Naive B cell (primary cell): ENCODE measurements around the gene XRCC6. TPM values are rescaled to one million over a fixed set of nuclear protein-coding genes. Genes with fewer than 3 reads are reported as not detected.
"Not testable (repeated sequence)": the region's sequence is repeated elsewhere in the genome, so short reads cannot be mapped to it uniquely, and the experiment has no call there.

Source experiments
- ATAC-seq, 2 donors: fragments of 150-1000 bp; cut with Tn5 transposase; 2 replicates each; pipeline ENCODE4 v1.10.0; 2021; ENCODE audit warnings: low read depth in 2 of 2, mild to moderate bottlenecking in 2 of 2, moderate library complexity in 2 of 2
- DNase-seq: peaks from one replicate; pipeline ENCODE4 v3.0.0; 2022
- H3K27ac Mint-ChIP-seq, 6 donors: one replicate each; pipeline ENCODE4 v1.8.0; 2020 to 2022; ENCODE audit warnings: mild to moderate bottlenecking in 6 of 6, mixed read lengths in 6 of 6, moderate library complexity in 5 of 6, inconsistent platforms in 2 of 6
- H3K27me3 Mint-ChIP-seq, 3 donors: one replicate each; pipeline ENCODE4 v1.8.0; 2021 to 2022; ENCODE audit warnings: mixed read lengths in 3 of 3, mild to moderate bottlenecking in 1 of 3
- H3K36me3 Mint-ChIP-seq, 2 donors: one replicate each; pipeline ENCODE4 v1.8.0; 2020 to 2022; ENCODE audit warnings: mixed read lengths in 2 of 2, inconsistent platforms in 1 of 2, mild to moderate bottlenecking in 1 of 2
- H3K4me1 Mint-ChIP-seq, 3 donors: one replicate each; pipeline ENCODE4 v1.8.0; 2020 to 2022; ENCODE audit warnings: mixed read lengths in 3 of 3, inconsistent platforms in 1 of 3, mild to moderate bottlenecking in 1 of 3, moderate library complexity in 1 of 3
- H3K4me3 Mint-ChIP-seq, 8 donors: one replicate each; pipeline ENCODE4 v1.8.0; 2020 to 2022; ENCODE audit warnings: mild to moderate bottlenecking in 8 of 8, mixed read lengths in 8 of 8, moderate library complexity in 8 of 8, inconsistent platforms in 2 of 8
- H3K9me3 Mint-ChIP-seq, 7 donors: one replicate each; pipeline ENCODE4 v1.8.0; 2020 to 2022; ENCODE audit warnings: mixed read lengths in 7 of 7, mild to moderate bottlenecking in 5 of 7, inconsistent platforms in 2 of 7, moderate library complexity in 1 of 7
- polyA plus RNA-seq, 6 donors: library from polyadenylated mRNA; unstranded; fragments of 300-500 nt; fragmentation: Illumina TruSeq; gene quantifications; one replicate each; pipeline ENCODE4 v1.2.3, GENCODE V29; 2021; ENCODE audit warnings: low read depth in 6 of 6

The XRCC6 gene
- polyA plus RNA-seq, 6 donors from 2014 or later: 407 to 580 (median 420) TPM

DNA sequence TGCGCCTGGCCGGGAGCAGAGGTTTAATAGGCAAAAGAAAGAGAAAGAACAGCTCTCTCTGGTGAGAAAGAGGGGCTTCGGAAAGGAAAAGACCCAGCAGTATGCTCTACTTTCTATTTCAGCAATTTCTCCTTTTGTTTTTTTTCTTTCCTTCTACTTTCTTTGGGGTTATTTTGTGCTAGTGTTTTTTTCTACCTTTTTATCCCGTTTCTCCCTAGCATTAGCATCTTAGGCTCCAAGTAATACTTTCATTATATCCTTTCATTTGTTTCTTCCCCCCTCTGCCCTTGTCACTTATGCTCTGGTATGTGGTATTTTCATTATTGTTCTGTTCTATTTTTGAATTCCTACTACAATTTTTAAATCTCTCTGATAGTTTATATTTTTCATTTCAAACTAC lies 63.1 kb downstream of the XRCC6 start:
- no peak for DNase-seq
- no peak for ATAC-seq
- Mint-ChIP-seq H3K9me3 (no peaks in the 10 kb centered on the region), H3K4me3 (peak overlapping the region in 2 of 8 donors; percentile 22 to 99), H3K27ac (peak overlapping the region in 3 of 6 donors; percentile 44 to 99 (median 60)), H3K4me1 (peaks cover 24 to 56% (median 42%) of the 10 kb centered on the region in 3 donors), H3K27me3 (no peaks in the 10 kb centered on the region), H3K36me3 (peaks cover 4 to 7% of the 10 kb centered on the region in 2 donors)

DNA sequence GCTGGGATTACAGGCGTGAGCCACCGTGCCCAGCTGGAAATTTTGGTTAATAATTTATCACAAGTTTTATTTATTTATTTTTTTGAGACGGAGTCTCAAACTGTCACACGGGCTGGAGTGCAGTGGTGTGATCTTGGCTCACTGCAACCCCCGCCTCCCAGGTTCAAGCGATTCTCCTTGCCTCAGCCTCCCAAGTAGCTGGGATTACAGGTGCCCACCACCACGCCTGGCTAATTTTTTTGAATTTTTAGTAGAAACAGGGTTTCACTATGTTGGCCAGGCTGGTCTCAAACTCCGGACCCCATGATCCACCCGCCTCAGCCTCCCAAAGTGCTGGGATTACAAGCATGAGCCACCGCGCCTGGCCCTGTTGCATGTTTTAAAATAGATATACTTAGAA lies 65.8 kb downstream of the XRCC6 start:
- H3K27ac Mint-ChIP-seq: peak overlapping the region in 2 of 6 donors; percentile 99
- not testable (repeated sequence) for H3K27me3 Mint-ChIP-seq, DNase-seq, H3K36me3 Mint-ChIP-seq, H3K9me3 Mint-ChIP-seq, ATAC-seq
- peaks cover 28 to 56% (median 38%) of the 10 kb centered on the region in 3 donors for H3K4me1 Mint-ChIP-seq
- H3K4me3 Mint-ChIP-seq: peak overlapping the region; percentile 29 to 99 (median 95)

GRCh38 chr22:41687901-41688364 lies 66.8 kb downstream of the XRCC6 start:
- Mint-ChIP-seq H3K4me3 (peak overlapping the region; percentile 90 to 99 (median 96)), H3K36me3 (no peaks in the 10 kb centered on the region), H3K27ac (peak overlapping the region; percentile 98 to 100 (median 99)), H3K27me3 (no peaks in the 10 kb centered on the region), H3K9me3 (no peaks in the 10 kb centered on the region), H3K4me1 (peaks cover 23 to 48% (median 31%) of the 10 kb centered on the region in 3 donors)
- DNase-seq (peak; percentile 22), ATAC-seq (peak; percentile 6 to 13)

DNA sequence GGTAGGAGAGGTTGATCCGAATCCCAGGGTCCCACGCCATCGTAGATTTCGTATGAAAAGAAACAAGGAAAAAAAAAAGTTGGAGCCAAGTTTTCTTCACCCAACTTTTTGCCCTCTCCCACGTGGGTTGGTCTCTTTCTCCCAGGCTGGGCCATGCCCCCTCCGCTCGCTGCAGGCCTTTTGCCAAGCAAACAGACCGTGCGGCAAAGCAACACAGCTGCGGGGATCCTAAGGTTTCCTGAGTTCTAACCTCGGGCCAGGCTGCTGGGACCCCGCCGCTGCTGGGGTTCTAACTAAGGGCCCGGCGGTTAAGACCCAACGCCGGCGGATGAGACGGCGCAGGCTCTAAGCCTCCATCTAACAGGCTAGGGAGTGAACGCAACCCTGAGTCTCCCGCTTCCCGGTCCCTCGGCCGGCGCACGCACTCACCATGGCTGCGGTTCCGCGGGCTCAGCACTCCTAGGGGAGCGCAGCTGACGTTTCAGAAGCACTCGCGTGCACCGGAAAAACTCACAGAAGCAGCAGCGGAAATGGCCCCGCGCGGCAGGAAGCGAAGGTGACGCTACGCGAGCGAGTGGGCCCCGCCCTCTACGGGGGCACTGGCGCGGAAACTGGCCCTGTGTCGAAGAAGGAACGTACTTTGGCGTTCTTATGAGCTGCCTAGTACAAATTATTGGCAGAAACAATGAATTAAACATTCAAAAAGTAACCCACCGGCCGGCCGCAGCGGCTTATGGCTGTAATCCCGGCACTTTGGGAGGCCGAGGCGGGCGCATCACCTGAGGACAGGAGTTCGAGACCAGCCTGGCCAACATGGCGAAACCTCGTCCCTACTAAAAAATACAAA lies 67.5 kb downstream of the XRCC6 start, which contains the start of gene SNU13:
TSS of gene SNU13 (minus strand) at position 503 of the 847 bp plus-strand sequence. CDS start at position 432, 71 bp downstream.
- Mint-ChIP-seq H3K4me3 (peak within 1 kb of the TSS; percentile 90 to 99 (median 96)), H3K9me3 (no peaks in the 10 kb centered on the region), H3K36me3 (no peaks in the 10 kb centered on the region), H3K27ac (peak within 1 kb of the TSS; percentile 98 to 100 (median 99)), H3K4me1 (peaks cover 23 to 46% (median 31%) of the 10 kb centered on the region in 3 donors), H3K27me3 (no peaks in the 10 kb centered on the region)
- DNase-seq: peak; percentile 94
- peak; percentile 94 to 95 for ATAC-seq

DNA sequence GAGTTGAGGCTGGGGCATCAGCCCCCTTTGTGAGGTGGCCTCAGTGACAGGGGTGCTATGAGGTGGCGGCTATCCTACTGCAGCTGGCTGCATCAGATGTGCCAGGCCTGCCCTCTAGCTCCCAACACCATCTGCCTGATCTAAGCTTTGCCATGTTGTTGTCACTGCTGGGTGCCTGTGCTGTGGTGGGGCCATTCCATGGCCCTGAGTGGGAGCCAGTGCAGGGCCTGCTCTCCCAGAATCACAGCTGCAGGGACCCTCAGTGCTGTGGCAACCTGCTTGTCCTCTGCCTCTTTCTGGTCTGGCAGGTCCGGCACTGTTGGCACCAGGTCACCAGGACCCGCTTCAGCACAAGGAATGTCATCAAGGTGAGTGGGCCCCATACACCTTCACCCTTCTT lies 69.4 kb downstream of the XRCC6 start:
- Mint-ChIP-seq H3K27me3 (no peaks in the 10 kb centered on the region), H3K4me3 (peak overlapping the region in 5 of 8 donors; percentile 6 to 99 (median 47)), H3K9me3 (no peaks in the 10 kb centered on the region), H3K36me3 (no peaks in the 10 kb centered on the region), H3K4me1 (peaks cover 23 to 42% (median 25%) of the 10 kb centered on the region in 3 donors), H3K27ac (peak overlapping the region; percentile 95 to 99 (median 99))
- ATAC-seq (no peak), DNase-seq (no peak)

DNA sequence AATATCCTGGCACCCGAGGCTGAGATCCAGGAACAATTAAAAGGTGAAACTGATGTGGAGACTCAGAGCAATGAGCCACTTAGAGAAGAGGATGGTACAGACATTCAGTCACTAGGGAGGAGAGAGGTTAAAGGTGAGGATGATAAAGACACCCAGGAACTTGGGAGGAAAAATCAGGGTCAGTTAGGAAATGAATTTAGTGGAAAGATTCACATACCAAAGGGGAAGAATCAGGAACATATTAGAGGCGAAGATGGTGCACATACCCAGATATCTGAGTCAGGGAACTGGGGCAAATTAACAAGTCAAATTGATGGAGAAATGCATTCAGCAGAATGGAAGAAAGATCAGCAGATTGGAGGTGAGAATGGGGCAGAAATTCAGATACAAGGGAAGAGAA lies 74.1 kb downstream of the XRCC6 start:
- DNase-seq: no peak
- H3K4me1 Mint-ChIP-seq: peaks cover 17 to 29% (median 24%) of the 10 kb centered on the region in 3 donors
- ATAC-seq: no peak
- no peak overlapping the region for H3K4me3 Mint-ChIP-seq
- H3K36me3 Mint-ChIP-seq: no peaks in the 10 kb centered on the region
- no peaks in the 10 kb centered on the region for H3K9me3 Mint-ChIP-seq
- H3K27me3 Mint-ChIP-seq: no peaks in the 10 kb centered on the region
- no peak overlapping the region for H3K27ac Mint-ChIP-seq

- no peaks in the 10 kb centered on the region for H3K27me3 Mint-ChIP-seq
- H3K27ac Mint-ChIP-seq: peak overlapping the region in 5 of 6 donors; percentile 53 to 86 (median 83)
- H3K9me3 Mint-ChIP-seq: no peaks in the 10 kb centered on the region
- ATAC-seq (no peak), DNase-seq (no peak)
- H3K4me3 Mint-ChIP-seq: peak overlapping the region in 3 of 8 donors; percentile 45 to 55 (median 47)
- peaks cover 12 to 18% (median 14%) of the 10 kb centered on the region in 3 donors for H3K4me1 Mint-ChIP-seq
- no peaks in the 10 kb centered on the region for H3K36me3 Mint-ChIP-seq
Observed at GRCh38 chr22:41696703-41697102, 75.6 kb downstream of the XRCC6 start.

GRCh38 chr22:41697126-41697775 lies 76.2 kb downstream of the XRCC6 start:
- ATAC-seq (peak; percentile 79 to 82), DNase-seq (peak; percentile 85)
- Mint-ChIP-seq H3K36me3 (no peaks in the 10 kb centered on the region), H3K27me3 (no peaks in the 10 kb centered on the region), H3K4me3 (peak overlapping the region; percentile 45 to 90 (median 58)), H3K4me1 (peaks cover 12 to 18% (median 14%) of the 10 kb centered on the region in 3 donors), H3K27ac (peak overlapping the region in 5 of 6 donors; percentile 53 to 86 (median 83)), H3K9me3 (no peaks in the 10 kb centered on the region)

- no peaks in the 10 kb centered on the region for H3K27me3 Mint-ChIP-seq
Observed at GRCh38 chr22:41699264-41700107, 78.4 kb downstream of the XRCC6 start, which contains the start of gene MEI1. Gene MEI1, plus strand, starts transcription at chr22:41699503. Its CDS starts 36 bp downstream, at chr22:41699539.

GRCh38 chr22:41700108-41700364 lies 78.9 kb downstream of the XRCC6 start:
- H3K27me3 Mint-ChIP-seq: no peaks in the 10 kb centered on the region
- no peaks in the 10 kb centered on the region for H3K9me3 Mint-ChIP-seq
- no peaks in the 10 kb centered on the region for H3K36me3 Mint-ChIP-seq
- peaks cover 12 to 18% (median 14%) of the 10 kb centered on the region in 3 donors for H3K4me1 Mint-ChIP-seq
- ATAC-seq (no peak), DNase-seq (no peak)
- H3K4me3 Mint-ChIP-seq: no peak overlapping the region
- peak overlapping the region in 1 of 6 donors; percentile 72 for H3K27ac Mint-ChIP-seq

More at GRCh38 chr22:41699264-41700107, 78.4 kb downstream of the XRCC6 start, which contains the start of gene MEI1:
- ATAC-seq (peak; percentile 70 to 76), DNase-seq (peak; percentile 84)
- Mint-ChIP-seq H3K36me3 (no peaks in the 10 kb centered on the region), H3K4me1 (peaks cover 12 to 18% (median 14%) of the 10 kb centered on the region in 3 donors), H3K27ac (peak within 1 kb of the TSS; percentile 62 to 93 (median 74)), H3K4me3 (peak within 1 kb of the TSS in 7 of 8 donors; percentile 62 to 86 (median 74)), H3K9me3 (no peaks in the 10 kb centered on the region)

GRCh38 chr22:41702763-41703162 lies 81.7 kb downstream of the XRCC6 start:
- H3K9me3 Mint-ChIP-seq: no peaks in the 10 kb centered on the region
- DNase-seq (no peak), ATAC-seq (no peak)
- H3K27me3 Mint-ChIP-seq: no peaks in the 10 kb centered on the region
- no peak overlapping the region for H3K4me3 Mint-ChIP-seq
- H3K4me1 Mint-ChIP-seq: peaks cover 5 to 9% (median 6%) of the 10 kb centered on the region in 3 donors
- H3K36me3 Mint-ChIP-seq: no peaks in the 10 kb centered on the region
- H3K27ac Mint-ChIP-seq: no peak overlapping the region

- no peak for DNase-seq
- H3K36me3 Mint-ChIP-seq: no peaks in the 10 kb centered on the region
- ATAC-seq: no peak
- H3K4me1 Mint-ChIP-seq: no peaks in the 10 kb centered on the region
- H3K4me3 Mint-ChIP-seq: no peak overlapping the region
- no peaks in the 10 kb centered on the region for H3K27me3 Mint-ChIP-seq
- H3K9me3 Mint-ChIP-seq: no peaks in the 10 kb centered on the region
- H3K27ac Mint-ChIP-seq: no peak overlapping the region
Observed at GRCh38 chr22:41709341-41709740, 88.2 kb downstream of the XRCC6 start.

- DNase-seq (no peak), ATAC-seq (no peak)
- no peak overlapping the region for H3K27ac Mint-ChIP-seq
- H3K9me3 Mint-ChIP-seq: no peaks in the 10 kb centered on the region
- H3K4me1 Mint-ChIP-seq: no peaks in the 10 kb centered on the region
- H3K27me3 Mint-ChIP-seq: peaks cover 0 to 3% (median 0%) of the 10 kb centered on the region in 3 donors
- H3K4me3 Mint-ChIP-seq: no peak overlapping the region
- H3K36me3 Mint-ChIP-seq: no peaks in the 10 kb centered on the region
Observed at GRCh38 chr22:41713004-41713403, 91.9 kb downstream of the XRCC6 start.
